DND-41 (cell line): Measurements from ENCODE around the gene ADGRB3.

Source experiments
- CTCF ChIP-seq: IDR thresholded peaks from 2 replicates; pipeline ENCODE4 v1.5.1; 2012; ENCODE audit warnings: borderline replicate concordance, low read length, moderate library complexity, mild to moderate bottlenecking; ENCODE audit not compliant: poor library complexity, severe bottlenecking; ENCODE audit errors: extremely low read depth
- EZH2 ChIP-seq: IDR thresholded peaks from 3 replicates; pipeline ENCODE4 v1.6.1; 2012; ENCODE audit warnings: borderline replicate concordance, low read depth, mild to moderate bottlenecking, moderate library complexity, low read length, inconsistent platforms; ENCODE audit not compliant: severe bottlenecking

- TF ChIP-seq CTCF = no peak
- no peak for TF ChIP-seq EZH2
These were observed 280.5 kb downstream of the ADGRB3 start for GRCh38 chr6:68915586-68915985.
